Activated T-cell treated with anti-CD3 and anti-CD28 coated beads, Interleukin-2, amount 50 U/mL, for 1 hour (primary cell): Measurements from ENCODE around the gene CCDC120.
A peak's percentile ranks its signal among the peaks of the same experiment; 100 is the strongest.

Source experiments
- DNase-seq: peaks from one replicate; pipeline ENCODE4 v3.0.0-alpha.2; 2020

Gene CCDC120

DNA sequence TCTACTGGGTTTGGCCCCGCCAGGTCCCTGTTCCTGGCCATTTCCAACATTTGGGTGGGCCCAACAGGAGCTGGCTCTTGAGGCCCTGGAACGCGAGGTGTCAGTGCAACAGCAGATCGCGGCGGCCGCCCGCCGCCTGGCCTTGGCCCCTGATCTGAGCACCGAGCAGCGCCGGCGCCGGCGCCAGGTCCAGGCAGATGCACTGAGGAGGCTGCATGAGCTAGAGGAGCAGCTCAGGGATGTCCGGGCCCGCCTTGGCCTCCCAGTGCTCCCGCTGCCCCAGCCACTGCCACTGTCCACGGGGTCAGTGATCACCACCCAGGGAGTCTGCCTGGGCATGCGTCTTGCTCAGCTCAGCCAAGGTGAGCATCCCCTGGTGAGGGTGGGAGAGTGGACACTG is 5.5 kb downstream of the CCDC120 start:
- DNase-seq = no peak

DNA sequence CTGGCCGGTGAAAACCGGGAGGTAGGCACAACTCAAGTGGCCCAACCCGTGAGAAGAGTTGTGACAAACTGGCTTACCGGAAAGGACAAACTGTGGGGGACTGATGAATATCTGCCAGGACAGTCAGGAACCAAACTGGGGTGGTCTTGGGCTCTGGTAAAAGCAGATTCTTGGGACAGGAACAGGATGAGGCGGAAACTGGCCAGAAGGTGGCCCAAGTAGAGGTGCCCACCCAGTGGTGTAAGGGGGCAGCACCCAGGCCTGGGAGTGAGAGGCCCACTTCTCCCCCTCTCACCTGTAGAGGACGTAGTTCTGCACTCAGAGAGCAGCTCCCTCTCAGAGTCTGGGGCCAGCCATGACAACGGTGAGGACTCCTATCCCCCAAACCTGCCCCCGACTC is 5.9 kb downstream of the CCDC120 start:
- no peak for DNase-seq

DNA sequence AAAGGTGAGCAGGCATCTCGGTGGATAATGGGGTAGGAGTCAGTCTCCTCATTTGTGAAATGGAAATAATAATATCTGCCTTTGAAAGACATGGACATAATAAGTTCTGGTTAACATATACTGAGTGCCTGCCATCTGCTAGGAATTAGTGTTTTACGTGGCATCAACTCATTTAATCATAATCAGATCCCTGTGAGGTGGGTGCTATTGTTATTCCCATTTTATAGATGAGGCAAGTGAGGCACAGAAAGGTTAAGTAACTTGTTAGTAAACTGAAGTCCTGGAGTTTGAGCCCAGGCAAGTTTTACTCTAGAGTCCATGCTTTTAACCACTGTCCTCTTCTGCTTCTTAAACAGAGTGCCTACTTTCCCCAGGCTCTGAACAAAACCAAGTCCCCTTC is 7.5 kb downstream of the CCDC120 start:
- DNase-seq = no peak

DNA sequence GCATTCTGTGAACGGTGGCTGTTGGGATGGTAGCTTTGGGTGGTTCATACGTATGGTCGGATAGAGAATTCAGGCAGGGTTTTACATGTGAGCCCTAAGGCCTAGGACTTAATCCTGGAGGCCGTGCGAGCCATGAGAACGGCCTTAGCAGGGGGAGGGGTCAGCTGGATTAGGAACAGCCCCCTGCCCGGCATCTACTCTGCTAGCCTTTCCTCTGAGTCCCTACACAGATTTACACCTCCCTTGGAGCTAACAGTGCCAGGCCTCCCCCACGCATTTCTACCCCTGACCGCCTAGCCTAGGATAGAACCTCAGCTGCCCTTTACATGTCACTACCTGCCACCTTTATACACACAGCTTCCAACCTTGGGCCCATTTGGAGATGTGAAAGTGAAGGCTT is 7.9 kb downstream of the CCDC120 start:
- no peak for DNase-seq

DNA sequence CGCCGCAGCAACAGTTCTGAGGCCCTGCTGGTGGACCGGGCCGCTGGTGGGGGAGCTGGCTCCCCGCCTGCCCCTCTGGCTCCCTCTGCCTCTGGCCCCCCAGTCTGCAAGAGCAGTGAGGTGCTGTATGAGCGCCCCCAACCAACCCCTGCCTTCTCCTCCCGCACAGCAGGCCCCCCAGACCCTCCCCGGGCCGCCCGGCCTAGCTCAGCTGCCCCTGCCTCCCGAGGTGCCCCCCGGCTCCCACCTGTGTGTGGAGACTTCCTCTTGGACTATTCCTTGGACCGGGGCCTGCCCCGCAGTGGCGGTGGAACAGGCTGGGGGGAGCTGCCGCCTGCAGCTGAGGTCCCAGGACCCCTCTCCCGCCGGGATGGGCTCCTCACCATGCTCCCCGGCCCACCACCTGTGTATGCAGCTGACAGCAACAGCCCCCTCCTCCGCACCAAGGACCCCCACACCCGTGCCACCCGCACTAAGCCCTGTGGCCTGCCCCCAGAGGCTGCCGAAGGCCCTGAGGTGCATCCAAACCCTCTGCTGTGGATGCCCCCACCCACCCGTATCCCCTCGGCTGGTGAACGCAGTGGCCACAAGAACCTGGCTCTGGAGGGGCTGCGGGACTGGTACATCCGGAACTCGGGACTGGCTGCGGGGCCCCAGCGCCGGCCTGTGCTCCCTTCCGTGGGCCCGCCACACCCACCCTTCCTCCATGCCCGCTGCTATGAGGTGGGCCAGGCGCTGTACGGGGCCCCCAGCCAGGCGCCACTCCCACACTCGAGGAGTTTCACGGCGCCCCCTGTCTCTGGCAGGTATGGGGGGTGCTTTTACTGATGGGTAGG is 8.7 kb downstream of the CCDC120 start:
- no peak for DNase-seq

DNA sequence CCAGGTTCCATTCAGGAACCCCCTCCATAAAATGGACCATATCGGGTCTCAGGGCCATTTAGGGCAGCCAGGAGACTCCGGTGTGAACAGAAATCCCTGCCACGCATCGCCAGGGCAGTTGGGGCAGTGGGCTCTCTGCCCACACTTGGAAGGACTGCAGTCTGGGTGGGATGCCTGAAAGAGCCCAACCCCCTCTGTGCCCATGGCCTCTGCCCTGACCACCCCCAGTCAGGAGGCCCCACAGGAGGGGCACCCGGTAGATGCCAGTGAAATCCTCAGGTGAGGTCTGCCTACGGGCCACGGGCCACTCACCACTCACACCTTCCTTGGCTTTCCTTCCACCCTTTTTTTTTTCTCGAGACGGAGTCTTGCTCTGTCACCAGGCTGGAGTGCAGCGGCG is 10.2 kb downstream of the CCDC120 start:
- DNase-seq = no peak

DNA sequence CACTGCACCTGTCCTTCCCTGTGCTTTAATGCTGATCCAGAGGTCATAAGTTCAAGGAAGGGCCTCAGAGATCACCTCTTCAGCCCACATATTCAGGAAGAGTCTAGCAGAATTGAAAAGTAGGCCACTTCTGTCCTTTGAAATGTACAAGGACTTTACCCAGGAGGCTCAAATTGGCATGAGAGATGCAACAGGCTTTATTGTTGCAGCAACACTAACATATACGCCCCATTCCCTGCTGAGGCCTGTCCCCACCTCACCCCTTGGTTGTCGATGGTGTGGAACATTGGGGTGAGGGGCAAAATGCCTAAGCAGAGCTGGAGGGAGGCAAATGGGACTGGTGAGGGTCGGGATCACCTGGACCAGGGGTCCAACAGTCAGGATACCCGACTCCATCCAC is 12.2 kb downstream of the CCDC120 start:
- DNase-seq = no peak

DNA sequence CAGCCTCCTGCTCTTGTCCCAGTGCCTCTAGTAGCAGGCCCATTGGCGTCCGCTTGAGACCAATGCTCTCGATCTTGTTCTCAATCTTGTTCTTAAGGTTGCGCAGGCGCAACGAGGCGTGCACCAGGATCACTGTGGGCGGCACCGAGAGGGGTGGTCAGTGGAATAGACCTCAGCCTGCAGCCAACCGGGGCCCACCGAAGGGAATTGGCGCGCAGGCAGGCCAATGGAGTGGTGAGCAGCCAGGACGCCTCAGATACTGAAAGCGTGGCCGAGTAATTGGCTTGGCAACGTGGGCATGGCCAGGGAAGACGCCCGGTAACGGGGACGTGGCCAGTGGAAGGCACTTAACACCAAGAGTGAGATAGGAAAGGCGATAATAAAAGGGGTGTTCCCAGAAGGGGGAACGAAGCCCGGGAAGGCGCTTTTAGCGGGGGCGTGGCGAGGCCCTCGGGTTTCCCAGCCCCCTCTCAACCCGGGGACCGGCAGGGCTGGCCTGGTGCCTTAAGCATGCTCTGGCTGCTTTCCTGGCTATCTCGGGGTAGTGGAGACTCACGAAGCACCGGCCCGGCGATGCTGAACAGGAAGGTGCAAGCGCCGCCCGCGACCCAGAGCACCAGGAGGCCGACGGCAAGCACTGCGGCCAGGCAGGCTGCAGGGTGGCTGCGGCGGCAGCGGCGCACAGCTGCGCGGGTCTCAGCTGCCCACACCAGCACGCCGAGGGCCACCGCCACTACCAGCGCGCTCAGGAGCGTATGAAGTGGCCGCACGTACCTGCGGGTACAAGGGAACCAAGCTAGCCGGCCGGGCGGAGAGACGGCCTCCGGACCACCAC is 13.3 kb downstream of the CCDC120 start:
- DNase-seq = no peak

DNA sequence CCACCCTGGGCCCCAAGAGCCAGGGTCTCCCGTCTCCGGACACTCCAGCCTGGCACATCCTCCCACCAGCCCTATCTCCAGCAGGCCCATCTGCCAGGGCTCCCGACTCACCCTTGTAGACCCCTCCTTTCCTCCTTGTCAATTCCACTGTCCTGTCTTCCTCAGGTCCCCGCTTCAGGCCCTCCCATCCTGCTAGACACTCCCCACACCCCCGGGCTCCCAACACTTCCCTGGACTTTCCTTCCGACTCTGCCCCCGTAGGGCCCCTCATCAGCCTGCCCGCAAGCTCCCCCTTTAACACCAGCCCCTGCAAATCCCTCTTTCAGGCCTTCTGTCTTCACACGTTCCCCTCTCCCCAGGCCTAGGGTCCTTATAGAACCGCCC is 13.9 kb downstream of the CCDC120 start:
- DNase-seq = no peak

DNA sequence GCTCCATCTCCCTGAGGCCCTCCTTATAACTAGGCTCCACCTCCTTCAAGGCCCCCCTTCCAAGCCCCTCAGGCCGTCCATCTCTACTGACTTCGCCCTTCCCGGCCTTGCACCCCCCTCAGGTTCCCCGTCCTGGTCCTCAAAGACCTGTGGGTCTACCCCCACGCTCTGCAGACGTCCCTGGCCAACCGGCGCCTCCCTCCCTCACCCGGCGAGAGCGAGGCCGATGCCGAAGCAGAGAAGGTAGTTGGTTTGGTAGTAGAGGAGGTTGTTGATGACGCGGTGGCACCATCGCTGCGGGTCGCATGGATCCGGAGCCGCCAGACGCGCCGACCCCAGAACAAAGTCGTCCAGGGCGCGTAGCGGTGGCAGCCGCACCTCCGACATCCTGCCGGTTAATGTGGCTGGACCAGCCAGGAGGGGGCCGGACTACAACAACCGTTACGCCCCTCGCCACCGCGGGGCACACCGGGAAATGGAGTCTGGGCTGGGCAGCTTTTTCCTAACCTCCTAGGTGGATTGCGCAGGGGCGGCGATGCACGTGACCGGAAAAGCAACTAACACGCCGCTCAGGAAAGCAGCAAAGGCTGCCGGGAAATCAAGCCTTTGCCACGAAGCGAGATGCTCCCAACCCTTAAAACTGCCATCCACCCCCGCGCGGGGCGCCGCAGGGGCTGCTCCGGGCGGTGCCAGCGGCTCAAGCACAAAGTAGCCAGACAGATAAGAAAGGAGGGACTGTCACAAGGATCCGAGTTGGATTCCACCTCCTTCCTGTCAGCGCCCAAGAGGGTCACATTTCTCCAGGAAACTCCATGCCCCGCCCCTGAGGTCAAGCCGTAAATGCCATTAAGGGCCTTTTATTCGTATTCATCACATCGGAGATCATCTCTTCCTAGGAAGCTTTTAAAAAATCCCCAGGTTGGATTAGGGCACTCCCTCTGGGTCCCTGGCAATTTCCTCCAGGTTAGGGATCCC is 15.1 kb downstream of the CCDC120 start, which contains the start of gene PRAF2:
Gene PRAF2, minus strand, starts transcription at position 402 of the 975 bp plus-strand sequence. Its CDS starts 15 bp downstream, at position 387.
- peak; percentile 88 for DNase-seq

DNA sequence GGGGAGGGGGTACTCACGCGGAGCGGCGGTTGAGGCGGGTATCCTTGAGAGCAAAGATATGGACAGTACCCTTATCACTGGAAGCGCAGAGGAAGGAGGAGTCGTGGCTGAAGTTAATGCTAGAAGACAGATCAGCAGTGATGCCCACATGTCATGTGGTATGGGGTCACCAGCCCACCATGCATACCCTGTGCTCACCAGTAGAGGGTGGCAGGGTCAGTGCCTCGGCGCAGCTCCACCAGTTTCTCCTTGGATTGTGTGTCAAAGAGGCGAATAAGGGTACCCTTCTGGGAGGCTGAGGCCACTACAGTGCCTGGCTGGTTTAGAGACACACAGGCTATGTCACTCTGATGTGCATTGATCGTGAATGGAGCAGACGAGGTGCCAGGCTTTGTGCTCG is 16.5 kb downstream of the CCDC120 start:
- DNase-seq = no peak

DNA sequence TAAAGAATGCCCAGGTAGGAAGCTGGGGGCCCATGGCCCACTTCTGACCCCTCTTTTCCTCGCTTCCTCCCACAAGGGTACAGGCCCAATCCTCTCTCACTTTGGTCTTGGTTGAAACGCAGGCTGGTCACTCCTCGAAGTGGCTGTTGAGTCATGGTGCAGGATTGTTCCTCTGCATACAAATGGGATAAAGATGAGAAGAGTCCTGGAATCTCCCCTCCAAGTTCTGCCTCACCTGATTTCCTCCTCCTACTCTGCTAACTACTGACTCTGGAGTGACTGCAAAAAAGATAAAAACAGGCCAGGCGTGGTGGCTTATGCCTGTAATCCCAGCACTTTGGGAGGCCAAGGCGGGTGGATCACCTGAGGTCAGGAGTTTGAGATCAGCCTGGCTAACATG is 19.1 kb downstream of the CCDC120 start:
- no peak for DNase-seq

DNA sequence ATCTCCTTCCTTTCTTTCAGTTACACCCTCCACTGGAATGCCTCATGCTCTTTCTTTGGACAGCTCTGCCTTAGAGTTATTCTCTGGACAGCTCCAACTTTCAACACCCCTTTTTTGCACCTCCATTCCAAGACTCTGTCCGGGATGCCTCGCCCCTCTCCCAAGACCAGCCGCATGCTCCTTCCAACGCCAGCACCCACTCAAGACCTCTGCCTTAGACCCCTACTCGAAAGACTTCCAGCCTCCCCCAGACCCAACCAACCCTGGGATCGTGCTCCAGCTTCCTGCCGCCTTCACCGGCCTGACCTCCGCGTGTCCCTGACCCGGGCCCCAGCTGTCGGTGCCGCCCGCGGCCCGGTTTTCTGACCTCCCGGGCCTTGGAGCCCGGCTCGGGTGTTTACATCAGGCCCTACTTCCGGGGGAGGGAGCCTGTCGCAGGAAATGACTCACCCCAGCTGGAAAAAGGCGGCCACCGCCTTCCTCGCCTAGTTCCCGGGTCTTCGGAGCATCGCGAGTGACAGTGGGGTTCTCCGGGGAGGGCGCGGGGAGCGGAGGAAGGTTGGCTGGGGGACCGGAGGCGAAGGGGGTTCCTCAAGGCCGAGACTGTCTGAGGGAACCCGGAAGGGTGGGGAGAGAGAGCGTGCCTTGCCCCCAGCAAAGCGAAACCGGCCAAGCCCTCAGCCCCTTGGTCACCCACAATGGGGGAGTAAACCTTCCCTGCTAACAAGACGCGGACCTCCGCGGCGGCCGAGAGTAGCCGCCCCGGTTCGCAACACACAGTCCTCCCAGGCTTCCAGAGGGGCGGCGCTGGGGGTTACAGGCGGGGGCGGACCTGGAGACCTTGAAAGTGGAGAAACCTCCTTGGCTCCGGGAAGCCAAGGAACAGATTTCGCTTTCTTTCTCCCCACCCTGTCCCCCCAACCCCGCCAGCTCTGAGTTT is 21.0 kb downstream of the CCDC120 start, which contains the start of gene WDR45:
Gene WDR45, minus strand, starts transcription at position 399 of the 940 bp plus-strand sequence. CDS start 1,792 bp downstream, outside the sequence.
- DNase-seq = peak; percentile 75

DNA sequence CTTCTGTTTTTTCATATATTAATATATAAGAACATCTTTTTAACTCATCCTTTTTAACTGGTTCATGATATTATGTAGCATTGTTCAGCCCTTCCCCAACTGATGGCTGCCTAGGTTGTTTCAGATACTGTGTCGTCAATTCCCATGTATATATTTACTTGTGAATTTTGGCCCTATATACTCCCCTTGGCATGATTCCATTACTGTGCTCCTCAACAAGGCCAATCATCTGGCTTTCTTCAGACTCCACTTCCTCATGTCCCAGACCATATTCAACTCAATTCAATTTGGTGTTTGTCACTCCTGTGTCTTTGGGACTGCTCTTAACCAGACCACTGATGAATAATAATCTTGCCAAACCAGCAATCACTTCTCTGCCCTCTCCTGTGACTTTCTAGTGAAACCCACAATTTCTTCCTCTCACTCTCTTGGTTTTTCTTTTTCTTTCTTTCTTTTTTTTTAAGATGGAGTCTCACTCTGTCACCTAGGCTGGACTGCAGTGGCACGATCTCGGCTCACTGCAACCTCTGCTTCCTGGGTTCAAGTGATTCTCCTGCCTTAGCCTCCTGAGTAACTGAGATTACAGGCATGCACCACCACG is 23.6 kb downstream of the CCDC120 start:
- no peak for DNase-seq

DNA sequence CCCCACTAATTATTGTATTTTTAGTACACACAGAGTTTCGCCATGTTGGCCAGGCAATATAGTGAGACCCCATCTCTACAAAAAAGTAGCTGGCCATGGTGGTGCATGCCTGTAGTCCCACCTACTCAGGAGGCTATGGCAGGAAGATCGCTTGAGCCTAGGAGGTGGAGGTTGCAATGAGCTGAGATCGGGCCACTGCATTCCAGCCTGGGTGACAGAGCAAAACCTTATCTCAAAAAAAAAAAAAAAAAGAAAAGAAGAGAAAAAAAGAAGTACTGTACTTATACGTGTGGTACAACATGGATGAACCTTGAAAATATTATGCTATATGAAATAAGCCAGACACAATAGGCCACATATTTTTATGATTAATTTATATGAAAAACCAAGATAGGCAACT is 30.8 kb downstream of the CCDC120 start:
- no peak for DNase-seq

DNA sequence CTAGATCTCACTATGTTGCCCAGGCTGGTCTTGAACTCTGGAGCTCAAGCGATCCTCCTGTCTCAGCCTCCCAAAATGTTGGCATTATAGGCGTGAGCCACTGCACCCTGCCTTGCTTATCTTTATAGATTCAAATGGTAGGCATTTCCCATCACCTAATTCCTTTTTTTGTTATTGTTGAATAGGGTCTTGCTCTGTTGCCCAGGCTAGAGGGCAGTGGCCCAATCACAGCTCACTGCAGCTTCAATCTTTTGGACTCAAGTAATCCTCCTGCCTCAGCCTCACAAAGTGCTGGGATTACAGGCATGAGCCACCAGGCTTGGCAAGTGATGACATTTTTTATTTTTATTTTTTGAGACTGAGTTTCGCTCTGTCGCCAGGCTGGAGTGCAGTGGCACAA is 37.6 kb downstream of the CCDC120 start:
- no peak for DNase-seq

DNA sequence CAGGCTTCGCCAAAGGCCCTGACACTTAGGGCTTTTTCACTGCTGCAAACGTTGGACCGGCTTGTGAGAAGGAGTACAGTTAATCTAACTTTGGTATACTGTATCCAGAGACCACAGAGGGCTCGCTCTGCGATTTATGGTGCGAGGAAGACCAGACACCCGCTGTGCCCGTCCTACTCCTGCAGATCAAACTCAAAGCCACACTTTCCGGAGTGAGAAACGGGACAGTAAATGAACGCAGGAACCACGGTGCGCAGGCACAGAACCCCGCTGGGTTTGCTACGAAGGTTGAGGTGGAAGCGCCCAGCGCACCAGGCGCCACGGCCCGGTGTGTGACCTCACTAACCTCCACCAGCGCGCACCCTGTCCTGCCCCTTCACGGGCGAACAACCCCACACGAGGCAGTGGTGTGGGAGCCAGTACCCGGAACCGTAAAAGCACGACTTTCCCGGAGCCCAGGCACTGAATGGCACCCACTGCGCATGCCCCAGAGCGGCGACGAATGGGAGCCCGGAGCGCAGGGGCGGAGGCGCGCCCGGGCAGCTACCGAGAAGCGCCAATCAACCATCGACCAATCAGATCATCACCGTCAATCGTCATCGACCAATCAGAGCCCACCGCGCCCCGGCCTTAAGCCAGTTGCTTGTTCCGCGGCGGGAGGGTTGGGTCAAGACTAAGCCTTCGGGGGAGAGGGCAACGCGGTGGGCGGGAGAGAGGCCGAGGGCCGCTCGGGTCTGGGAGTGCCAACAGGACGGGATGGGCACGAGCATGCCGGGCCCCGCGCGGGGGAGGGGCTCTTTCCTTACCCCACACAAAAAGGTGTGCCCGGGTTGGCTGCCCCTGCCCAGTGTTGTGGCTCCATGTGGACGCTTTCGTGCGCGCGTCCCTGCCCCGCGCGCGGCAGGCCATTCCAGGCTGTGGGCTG is 42.2 kb downstream of the CCDC120 start:
- peak; percentile 85 for DNase-seq

DNA sequence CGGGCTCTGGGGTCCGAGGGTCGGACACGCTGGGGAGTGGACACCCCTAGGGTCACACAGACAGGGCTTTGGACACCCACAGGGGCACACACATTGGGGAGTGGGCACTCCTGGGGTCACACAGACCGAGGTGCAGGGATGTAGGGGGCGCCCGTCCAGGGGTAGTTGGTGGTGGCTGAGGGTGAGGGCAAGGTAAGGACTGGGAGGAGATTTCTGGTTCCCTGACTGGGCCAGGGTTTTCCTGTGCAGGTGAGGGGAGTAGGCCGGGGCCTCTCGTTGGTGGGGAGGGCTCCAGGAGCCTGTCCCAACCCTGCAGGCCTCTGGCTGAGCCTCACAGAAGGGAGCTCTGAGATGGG is 42.8 kb downstream of the CCDC120 start:
- no peak for DNase-seq

DNA sequence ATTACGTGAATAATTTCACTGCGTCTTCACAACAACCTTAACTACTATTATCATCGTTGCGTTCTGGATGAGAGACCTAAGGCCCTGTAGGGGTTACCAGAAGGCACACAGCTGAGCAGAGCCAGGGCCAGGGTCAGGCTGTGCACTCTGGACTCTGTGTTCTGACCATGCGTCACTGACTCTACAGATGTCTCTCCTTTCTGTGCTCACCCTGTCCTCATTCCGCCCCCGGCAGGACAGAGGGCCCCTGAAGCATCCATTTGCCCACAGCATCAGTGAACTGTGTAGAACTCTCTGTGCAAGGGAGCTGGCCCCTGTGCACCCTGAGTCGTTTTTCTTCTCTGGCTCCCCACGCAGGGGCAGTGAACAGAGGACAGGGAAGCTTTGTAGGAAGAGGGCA is 43.4 kb downstream of the CCDC120 start:
- no peak for DNase-seq

DNA sequence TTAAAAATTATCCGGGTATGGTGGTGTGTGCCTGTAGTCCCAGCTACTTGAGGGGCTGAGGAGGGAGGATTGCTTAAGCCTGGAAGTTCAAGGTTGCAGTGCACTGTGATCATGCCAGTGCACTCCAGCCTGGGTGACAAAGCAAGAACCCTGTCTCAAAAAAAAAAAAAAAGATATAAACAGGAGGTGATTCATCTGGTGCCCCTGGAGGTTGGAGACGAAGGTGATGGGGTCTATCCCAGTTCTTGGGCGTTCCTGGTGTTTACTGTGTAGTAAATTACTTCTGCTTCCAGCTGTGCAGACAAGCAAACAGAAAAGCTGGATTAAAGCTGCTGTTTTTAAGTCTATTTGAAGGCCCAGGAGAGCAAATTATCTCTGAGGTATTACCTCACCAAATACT is 44.8 kb downstream of the CCDC120 start:
- DNase-seq = no peak
